ENCODE data around the gene SOX13.
A peak's percentile ranks its signal among the peaks of the same experiment; 100 is the strongest.
"Not testable (repeated sequence)": the region's sequence is repeated elsewhere in the genome, so short reads cannot be mapped to it uniquely, and the experiment has no call there.

SOX13 gene

DNA sequence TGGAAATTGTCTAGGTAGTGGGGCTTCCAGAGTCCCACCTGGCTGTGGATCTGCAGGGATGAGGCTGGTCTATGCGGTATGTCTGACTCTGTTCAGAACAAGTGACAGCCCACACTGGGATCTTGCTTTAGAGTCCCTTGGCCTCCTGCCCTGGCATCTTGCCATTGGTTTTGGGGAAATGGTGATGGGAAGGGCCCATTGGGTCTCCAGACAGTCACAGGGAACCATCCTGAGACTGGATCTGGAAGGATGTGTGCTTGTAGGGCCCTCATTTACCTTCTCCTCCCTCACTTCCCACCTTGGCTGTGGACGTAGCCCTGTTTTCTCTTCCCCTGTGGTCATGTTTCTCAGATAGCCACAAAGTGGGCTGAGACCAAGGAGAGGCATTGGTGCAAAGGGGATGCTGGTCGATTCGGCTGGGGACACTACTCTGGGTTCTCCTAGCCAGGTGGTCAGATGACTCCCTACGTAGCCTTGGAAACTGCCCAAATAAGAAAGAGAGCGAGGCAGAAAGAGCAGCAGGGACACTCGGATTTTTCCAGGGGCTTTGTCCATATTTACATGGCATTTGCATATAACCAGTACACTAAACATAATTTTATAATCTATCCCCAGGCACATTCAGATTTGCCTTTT lies 15.1 kb downstream of the SOX13 start:
- peak in 1 of 14 donors; percentile 53 for DNase-seq

DNA sequence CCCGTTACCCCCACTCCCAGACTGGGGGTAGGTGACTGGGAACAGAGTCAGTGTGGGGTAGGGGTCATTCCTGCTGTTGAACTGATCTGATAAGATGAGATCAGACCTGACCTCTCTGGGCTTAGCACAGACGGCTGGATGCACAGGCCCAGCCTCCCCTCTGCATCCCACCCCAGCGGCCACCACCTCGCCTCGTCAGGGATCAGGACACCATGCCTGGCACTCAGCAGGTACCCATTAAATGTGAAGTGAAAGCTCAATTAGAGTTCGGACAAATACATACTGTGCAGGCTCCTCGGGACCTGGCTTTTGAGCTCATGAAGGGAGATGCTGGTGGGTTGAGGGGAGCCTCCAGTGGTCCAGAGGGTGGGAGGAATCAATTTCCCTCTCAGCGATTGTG lies 15.7 kb downstream of the SOX13 start:
- DNase-seq = no peak

DNA sequence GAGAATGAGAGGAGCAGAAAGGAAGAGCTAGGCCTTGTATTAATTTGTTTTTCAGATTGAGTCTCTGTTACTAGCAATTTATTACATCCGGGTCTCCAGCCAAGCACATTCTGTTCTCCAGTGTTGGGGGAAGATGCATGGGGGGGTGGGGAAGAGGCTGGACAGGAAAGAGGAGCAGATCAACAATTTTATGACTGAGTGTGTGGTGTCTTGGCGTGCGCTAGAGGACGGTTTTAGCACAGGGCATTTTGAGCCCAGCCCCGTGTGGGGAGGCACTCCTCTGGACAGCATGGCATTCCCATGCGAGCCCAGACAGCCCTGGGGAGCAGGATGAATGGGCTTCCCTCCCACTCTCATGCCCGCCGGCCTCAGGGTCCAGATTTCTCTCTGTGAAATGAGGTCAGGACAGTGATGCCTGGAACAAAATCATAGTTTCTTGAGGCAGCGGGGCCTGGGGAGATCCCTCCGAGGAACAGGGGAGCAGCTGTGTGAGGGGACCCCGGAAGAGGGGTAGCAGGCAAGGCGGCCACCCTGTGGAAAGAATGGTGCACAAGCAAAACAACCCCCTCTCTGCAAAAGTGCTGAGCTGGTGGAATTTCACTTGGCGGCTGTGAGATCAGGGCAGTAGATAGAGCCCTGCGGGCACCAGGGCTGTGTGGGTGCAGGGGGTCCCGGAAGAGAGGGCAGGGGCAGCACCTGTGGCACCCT lies 16.3 kb downstream of the SOX13 start:
- peak in 6 of 14 donors; percentile 21 to 61 (median 32) for DNase-seq

DNA sequence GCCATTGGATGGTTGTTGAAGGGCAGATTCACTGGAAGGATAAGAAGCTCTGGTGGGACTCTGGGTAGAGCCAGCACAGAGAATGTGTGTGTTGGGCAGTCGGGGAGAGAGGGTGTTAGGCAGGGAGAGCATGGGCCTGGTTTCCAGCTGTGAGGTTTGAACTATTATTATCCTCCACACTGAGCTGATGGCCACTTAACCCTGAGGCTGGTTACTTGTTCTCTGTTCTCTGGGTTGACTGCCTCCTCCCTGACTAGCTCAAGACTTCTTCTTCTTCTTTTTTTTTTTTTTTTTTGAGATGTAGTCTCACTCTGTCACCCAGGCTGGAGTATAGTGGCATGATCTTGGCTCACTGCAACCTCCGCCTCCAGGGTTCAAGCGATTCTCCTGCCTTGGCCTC lies 17.2 kb downstream of the SOX13 start:
- not testable (repeated sequence) for DNase-seq

DNA sequence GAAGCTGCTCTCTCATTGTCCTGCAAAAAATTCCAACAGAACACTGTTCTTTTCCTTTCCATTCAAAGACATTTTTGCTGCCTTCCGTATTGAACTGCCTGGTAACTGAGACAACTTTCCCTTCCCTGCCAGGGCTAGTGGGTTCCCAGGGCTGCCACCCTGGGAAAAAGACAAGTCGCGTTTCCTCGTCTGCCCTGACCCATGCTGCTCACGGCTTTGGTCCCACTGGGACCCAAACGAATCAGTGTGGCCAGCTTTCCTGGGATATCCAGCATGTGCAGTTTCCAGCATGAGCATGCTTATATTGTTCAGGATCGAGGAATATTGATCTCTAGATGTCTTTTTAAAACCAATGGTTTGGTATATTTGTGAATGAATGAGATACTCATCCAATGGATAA lies 18.2 kb downstream of the SOX13 start:
- no peak for DNase-seq

DNA sequence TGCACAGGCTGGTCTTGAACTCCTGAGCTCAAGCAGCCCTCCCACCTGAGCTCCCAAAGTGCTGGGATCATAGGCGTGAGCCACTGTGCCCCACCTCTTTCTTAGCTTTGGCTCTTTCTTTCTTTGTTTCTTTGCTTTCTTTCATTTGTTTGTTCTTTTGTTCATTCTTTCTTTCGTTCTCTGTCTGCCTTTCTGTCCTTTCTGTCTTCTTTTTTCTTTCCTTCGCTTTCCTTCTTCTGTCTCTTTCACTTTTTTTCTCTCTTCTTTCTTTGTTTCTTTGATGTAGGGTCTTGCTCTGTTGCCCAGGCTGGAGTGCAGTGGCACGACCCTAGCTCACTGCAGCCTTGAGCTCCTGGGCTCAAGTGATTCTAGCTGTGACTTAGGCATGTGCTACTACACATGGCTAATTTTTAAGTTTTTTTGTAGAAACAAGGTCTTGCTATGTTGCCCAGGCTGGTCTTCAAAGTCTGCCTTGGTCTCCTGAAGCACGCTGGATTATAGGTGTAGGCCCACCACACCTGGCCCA lies 18.9 kb downstream of the SOX13 start:
- DNase-seq = no peak

DNA sequence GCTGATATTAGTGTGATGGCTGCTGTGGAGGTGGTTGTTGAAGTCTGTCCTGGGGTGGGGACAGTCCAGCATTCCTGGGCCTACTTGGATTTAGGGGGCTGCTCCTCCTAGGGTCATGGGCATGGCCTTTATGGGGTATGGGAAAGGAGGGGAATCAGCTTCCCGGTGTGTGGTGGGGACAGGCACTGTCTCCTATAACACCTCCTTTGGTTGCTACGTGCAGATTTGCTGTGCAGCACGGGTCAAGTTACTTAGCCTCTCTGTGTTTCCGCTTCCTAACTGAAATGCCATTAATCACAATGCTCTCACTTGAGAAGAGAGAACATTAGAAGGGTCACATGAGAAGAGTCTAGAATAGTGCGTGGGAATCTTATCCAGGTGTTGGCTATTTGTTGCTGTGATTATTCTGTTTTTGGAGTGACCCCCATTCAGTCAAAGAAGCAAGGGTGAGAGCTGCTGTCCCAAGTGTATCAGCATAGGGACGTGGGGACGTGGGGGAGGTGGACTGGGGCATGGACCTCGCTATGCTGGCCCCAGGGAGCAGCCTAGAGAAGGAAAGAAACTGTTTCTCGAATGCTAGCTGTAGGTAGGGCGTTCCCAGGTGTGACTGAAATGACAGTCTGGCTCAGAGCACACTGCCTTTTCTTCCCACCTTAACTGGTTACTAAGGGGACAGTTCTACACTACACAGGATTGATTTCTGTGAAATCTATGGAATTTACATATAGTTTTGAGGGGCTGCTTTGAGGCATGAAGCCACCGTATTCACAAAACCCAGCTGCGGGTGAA lies 19.9 kb downstream of the SOX13 start:
- DNase-seq = no peak

DNA sequence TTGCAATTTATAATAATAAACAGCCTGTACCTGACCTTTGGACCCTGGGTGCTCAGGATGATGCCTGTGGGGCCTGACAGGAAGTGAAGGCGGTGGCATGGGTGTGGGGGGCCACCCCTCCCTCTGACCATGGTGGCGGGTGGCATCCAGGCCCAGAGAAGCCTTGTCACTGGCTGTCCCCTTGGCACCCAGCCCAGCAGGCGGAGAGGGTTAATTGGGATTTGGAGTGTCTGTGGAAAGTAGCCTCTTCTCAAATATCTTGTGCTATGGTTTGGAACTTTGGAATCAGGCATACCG lies 20.5 kb downstream of the SOX13 start:
- no peak for DNase-seq

DNA sequence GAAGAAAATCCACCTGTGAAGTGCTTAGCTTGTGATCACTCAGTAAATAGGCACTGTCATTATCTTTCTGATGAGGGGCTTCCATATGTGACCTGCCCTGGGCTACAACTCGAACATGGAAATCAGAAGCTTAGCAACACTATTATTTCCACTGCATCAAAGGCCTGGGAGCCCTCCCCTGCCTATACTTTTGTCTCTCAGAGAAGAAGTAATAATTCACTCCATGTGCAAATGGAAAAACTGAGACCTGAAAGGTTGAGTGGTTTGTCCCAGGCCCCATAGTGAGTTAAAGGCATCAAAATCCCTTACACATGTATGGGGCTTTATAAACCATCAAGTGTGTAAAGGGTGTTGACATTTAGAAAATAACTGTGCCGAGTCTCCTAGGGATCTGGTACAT lies 20.9 kb downstream of the SOX13 start:
- DNase-seq = no peak

DNA sequence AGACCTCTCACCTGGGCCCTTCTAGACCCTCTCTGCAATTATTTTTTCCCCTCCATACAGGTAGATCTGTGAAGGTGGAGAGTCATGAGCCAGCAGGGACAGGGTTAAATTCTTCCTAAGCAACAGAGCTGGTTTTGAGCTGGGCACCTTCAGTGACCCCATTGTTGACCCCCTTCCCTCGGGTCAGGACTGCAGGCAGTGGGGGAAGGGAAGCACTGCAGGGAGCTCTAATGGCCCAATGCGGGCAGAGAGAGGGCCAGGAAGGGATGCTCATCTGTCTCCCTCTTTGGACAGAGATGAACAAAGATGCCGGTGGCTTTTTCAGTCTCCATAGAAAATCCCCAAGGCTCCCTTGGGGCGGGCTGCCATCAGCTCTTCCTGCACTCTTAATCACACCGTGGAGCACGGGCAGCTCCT lies 21.4 kb downstream of the SOX13 start:
- DNase-seq = no peak

DNA sequence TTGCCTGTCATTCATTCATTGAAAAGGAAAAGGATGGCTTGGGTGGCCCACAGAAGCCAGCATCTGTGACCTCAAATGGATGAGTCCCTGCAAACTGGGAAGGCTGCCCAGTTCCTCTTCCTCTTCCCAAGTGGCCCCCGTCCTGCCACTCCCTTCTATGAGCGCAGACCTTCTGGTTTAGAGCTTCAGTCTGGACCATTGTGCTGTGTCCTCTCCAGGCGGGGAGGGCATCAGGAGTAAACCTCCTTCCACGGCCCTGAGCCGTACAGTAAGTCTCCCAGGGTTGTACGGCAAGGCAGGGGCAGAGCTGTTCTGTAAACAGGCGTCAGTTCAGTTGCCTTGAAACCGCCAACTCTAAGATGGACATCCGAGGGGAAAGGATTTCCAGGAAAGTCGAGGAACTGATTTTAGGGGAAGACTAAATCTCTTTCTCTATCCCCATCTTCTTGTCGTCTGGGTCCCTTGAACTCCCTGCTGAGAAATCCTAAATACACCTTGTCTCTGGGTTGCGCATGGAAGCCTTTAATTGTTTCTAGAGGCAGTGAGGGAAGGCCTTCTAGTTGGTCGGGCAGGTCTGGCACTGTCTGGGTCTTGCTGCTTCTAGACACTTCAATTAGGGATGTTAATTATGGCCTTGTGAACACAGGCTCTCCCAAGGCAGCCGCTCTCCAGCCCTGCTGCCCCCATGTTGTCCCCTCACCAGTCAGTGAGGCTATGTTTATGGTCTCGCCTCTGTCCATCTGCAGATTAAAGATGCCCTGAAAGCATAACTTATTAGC lies 22.1 kb downstream of the SOX13 start:
- no peak for DNase-seq

DNA sequence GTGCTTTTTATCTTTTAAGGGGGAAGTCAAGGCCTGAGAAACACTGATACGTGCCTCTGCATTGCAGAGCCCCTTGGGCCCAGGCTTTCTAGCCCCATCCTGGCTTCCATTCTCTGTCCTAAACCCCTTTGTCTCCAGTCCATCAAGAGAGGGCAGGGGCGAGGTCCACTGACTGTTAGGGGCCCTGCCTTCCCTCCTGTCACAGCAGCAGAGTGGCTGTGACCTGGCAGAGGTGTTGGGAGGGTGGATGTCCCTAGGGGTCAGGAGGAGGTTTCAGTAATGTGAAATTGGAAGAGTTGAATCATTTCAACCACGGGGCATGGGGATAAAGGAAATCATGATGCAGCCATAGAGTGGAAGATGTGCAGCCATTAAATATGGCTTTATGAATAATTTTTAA lies 24.0 kb downstream of the SOX13 start:
- DNase-seq = no peak

DNA sequence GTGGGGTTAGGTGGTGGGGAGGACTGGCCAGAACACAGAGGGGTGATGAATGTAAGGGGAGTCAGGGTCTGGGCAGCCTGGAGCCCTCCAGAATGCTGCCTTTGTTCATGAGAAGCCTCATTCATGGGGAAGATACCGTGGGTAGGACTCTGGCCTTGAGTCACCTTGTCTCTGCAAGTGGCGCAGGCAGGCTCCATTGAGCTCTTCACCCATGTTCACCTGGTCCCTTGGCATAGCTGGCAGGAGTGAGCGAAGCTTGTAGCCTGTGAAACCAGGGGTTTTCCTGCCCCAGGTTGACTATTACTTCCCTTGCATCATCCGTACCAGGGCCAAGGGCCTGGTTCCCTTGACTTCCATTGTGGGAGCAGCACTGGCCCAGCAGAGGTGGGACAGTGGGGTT lies 25.8 kb downstream of the SOX13 start:
- no peak for DNase-seq

DNA sequence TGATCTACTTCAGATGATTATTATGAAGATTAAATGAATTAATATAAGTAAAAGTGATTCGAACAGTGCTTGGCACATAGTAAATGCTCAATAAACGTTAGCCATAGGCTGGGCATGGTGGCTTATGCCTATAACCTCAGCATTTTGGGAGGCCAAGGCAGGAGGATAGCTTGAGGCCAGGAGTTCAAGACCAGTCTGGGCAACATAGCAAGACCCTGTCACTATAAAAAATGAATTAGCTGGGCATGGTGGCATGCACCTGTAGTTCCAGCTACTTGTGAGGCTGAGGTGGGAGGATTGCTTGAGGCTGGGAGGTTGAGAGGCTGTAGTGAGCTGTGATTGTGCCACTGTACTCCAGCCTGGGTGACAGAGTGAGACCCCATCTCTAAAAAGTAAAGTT lies 26.8 kb downstream of the SOX13 start:
- not testable (repeated sequence) for DNase-seq

DNA sequence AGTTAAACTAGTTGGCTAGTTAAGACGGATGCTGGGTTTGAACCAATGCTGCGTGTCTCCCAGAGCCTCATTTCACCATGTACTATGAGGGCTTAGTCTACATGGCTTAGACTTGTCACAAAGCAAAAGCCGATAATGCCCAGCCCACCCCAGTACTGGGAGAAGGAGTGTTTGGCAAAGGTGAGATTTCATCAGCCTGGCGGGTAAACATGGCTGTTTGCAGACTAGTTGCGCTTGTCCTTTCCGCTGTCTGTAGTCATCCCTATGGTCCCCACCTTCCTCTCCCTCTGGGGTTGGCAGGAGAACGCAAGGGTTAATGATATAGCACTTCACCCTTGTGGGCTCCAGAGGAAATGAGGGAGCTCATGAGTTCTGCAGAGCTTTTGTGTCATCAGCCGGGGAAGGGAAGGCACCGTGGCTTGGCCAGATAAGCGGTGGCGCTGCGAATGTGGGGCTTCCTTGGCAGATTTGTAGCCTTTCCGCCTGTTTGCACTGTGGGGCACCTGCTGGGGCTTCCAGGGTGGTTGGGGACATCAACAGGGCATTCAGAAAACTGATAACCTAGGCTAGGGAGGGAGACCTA lies 29.2 kb downstream of the SOX13 start:
- DNase-seq = no peak

DNA sequence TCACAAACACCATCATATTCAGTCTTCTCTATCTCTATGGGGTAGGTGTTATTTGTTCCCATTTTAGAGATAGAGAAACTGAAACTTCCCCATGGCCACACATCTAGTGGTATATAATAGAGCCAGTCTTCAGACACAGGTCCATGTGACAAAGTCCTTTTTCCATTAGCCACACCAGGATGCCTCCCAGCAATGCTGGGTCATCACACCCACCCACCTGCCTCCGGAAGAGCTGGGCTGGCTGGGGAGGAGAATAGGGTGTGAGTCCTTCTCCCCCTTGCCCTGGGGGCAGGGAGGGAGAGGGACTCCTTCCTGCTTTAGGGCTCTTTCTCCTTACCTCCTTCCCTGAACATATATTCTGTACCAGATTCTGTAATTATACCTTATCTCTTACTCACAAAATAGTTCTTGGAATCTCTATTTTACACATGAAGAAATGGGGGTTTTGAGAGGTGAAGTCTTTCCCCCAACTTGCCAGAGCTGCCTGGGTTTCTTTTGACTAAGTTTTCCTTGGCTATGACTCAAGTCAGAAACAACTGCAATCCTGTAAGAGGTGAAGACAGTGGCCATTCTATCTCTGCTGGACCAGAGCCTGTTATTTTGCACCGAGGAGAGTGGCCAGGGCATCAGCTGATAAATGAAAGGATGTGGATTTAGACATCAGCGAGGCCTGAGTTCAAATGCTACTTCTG lies 30.0 kb downstream of the SOX13 start:
- no peak for DNase-seq

DNA sequence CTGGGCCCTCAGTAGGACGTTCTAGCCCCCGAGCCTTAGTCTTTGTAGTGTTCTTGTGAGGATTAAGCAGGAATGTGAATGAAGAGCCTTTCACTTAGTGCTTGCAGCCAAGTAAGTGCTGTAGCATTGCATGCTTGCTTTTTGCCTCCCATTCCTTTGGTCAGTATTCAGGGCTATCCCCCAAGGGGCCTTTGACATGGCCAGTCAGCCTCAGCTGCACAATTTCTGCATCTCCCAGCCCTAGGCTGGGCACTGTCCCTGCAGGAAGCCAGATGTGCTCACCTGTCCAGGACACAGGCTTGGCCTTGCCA lies 30.5 kb downstream of the SOX13 start:
- DNase-seq = no peak

DNA sequence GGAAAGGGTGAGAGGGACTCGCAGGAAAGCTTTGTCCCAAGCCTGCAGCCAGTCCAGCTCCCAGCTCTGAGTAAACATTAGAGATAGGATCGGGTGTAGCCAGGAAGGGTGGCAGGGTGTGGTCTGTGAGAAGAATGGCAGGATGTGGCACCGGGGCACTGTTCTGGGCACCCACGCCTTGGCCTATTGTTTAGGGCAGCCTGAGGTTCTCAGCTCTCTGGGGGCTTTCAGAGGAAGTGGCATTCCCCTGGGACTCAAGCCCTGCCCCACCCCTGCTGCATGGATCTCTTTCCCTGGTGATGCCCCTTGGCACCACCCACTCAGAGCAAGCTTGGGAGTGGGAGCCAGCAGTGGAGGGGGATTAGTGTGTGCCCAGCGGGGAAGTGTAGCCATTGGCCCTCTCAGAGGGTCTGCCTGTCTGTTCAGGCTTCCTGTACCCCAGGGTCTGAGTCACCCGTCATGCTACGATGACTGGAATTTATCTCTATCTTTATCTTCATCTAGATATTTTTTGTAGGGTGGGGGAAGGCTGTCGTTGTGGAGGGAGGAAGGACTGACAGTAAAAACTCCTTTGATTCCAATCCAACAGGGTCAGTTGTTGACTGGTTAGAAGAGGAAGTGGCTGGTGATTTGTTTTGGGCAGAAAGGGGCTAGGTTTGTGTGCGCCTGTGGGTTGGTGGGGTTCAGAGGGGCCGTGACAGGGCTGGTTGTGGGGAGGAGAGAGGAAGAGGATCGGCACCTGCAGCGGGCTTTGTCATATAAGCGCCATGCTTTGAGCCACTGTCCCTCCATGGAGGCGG lies 31.6 kb downstream of the SOX13 start:
- no peak for DNase-seq

DNA sequence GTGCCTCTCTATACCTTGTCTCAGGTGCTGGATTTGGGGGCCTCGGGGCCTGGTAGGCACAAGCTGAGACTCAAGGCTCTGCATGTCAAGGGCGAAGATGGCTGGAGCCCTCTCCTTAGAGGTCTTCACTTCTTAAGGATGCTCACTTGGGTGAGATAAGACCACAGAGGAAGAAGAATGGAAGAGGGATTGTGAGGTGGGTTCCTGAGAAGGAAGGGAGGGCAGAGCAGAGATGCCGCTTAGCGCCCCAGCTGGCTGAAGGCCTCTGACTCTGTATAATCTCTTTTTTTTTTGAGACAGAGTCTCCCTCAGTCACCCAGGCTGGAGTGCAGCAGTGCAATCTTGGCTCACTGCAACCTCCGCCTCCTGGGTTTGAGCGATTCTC lies 32.2 kb downstream of the SOX13 start:
- DNase-seq = no peak

DNA sequence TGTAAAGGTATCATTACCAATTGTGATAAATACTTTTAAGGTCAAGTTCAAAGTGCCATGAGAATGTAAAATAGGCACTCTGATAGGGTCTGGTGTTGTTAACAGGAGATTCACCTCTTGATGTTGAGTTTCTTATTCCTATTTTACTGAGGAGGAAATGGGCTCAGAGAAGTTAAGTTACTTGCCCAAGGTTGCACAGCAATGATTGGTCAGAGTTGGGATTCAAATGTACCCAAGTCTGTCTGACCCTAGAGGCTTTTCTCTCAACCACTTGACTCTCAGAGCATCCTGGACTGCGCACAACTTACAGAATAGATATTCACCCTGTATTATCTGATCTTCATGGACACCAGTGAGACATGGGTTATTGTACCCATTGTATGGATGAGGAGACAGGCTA lies 33.9 kb downstream of the SOX13 start:
- no peak for DNase-seq

DNA sequence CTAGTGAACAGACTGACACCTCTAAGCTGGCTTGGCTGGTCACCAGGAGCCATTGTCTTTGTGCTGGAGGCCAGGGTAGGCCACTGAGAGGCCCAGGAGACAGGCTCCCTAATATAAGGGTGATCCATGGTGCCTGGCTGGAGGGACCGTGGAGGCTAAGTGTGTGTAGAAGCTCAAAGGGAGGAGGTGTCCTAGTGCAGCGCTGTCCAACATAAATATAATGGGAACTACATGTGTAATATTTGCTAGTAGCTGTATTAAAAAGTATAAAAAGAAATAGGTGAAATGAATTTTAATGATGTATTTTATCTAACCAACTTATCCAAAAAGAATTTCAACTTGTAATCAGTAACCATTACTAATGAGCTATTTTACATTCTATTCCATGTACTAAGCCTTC lies 35.0 kb downstream of the SOX13 start:
- DNase-seq = peak in 1 of 14 donors; percentile 22

All from C1 segment of cervical spinal cord (tissue), 14 donors.